H1 (cell line): ENCODE results near the gene LRRC32. TPM values are rescaled to one million over a fixed set of nuclear protein-coding genes. Genes with fewer than 3 reads are reported as not detected.

ENCODE experiments used
- CHD1 ChIP-seq: IDR thresholded peaks from 2 replicates; pipeline ENCODE4 v1.6.1; 2012; ENCODE audit warnings: low read depth, low read length, improper control_type of control experiment
- EGR1 ChIP-seq: IDR thresholded peaks from 2 replicates; pipeline ENCODE4 v1.6.1; 2011; ENCODE audit warnings: low read depth, low read length, borderline replicate concordance
- JUN ChIP-seq: IDR thresholded peaks from 2 replicates; pipeline ENCODE4 v1.6.1; 2011; ENCODE audit warnings: low read depth, mild to moderate bottlenecking, improper control_type of control experiment, low read length
- POLR2AphosphoS5 ChIP-seq: IDR thresholded peaks from 2 replicates; pipeline ENCODE4 v1.6.1; 2011; ENCODE audit warnings: low read depth, low read length
- RXRA ChIP-seq: IDR thresholded peaks from 2 replicates; pipeline ENCODE4 v1.6.1; 2011; ENCODE audit warnings: low read depth, mild to moderate bottlenecking, low read length, moderate library complexity; ENCODE audit not compliant: insufficient read depth
- SUZ12 ChIP-seq: fragments of 200-600 bp; sonication (generic); IDR thresholded peaks from 2 replicates; pipeline ENCODE4 v1.6.1; 2012; ENCODE audit warnings: mild to moderate bottlenecking, inconsistent platforms, low read length, moderate library complexity, mixed read lengths
- polyA plus RNA-seq, 7 experiments: library from polyadenylated mRNA; depleted of rRNA in 3 of 7; stranded (reverse) in 5 of 7; unstranded in 2 of 7; fragments of >200 nt in 5 of 7; fragments of 200-250 nt in 2 of 7; gene quantifications; 1 replicate in 5 of 7; 2 replicates in 1 of 7; 4 replicates in 1 of 7; pipeline versions ENCODE4 v1.2.1 to v1.2.3, GENCODE V29; 2011 to 2013; ENCODE audit warnings: missing spikeins in 2 of 7, mixed read lengths in 2 of 7
- total RNA-seq: library from RNA; stranded (reverse); fragmentation: NEBNext Ultra II Directional; extraction: Animal tissue kit (Norgen Biotek cat#: 25700); gene quantifications from 2 replicates; pipeline ENCODE4 v1.2.1, GENCODE V29; 2021

LRRC32 gene
- total and polyA plus RNA-seq, 2 of the 8 experiments (the other 6 are each of a cell fraction or from before 2014, with no cell fraction given), result 0.99 to 1.9 TPM

DNA sequence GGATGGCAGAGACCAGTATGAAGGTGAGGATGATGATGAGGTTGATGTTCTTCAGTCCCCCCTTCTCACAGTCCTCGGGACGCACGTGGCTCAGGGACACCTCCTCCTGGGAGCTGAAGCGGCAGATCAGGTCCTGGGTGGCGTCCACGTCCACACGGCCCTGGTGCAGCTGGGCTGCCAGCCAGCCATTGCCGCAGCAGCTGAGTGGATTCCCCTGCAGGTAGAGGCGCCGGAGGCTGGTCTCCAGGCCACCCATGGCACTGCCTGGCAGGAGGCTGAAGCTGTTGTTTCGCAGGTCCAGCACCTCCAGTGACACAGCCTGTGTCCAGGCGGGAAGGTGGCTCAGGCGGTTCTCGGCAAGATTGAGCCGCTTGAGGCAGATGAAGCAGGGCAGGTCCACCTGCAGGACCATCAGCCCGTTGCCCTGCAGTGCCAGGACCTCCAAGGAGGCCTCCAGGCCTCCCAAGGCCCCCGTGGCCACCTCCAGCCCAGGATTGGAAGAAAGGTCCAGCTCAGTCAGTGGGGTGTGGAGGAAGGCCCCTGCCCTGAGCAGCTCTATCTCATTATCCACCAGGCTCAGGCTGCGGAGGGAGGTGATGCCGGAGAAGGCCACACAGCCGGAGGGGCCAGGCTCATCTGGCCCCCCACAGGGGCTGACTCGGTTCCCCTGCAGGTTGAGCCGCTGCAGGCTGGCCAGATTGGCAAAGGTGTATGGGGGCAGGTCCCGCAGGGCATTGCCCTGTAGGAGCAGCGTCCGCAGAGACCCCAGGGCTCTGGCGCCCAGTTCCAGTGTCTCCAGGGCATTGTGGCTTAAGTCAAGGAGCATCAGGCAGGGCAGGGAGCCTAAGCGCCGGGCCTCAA lies 10.6 kb downstream of the LRRC32 start (continued):
- TF ChIP-seq JUN, result no peak
- no peak for TF ChIP-seq SUZ12
- no peak for TF ChIP-seq POLR2AphosphoS5
- TF ChIP-seq EGR1, result no peak
- no peak for TF ChIP-seq CHD1
- no peak for TF ChIP-seq RXRA
- TF ChIP-seq, all 59 proteins: peak for 0
